ENCODE results near the gene ADAMTS17. TPM values are rescaled to one million over a fixed set of nuclear protein-coding genes. Genes with fewer than 3 reads are reported as not detected.

The ADAMTS17 gene
- total RNA-seq, 1 experiment from 2014 or later = 1.6 TPM

DNA sequence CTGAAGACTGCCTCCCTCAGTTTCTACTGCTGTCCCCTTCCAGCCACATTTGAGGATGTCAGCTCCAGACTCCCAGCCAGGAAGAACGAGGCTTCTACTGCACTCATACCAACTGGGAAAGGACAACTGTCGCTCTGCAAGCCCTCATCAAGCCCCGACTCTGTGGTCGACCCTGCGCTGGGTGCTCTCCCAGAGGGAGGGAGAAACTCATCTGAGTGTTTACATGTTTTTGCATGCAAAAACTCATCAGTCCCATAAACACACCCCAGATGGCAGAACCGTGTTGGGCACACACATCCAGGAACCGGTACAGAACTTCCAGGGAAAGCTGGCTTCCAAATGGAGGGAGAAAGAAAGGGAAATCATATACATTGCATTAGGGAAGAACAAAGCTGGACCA, 43.5 kb downstream of the ADAMTS17 start:
- CTCF ChIA-PET = no interaction called here
- POLR2A ChIA-PET = no interaction called here
- in situ Hi-C loops (cut with HindIII; ENCODE audit: low pct_unique_long_range_greater_than_20kb, low sequenced_read_pairs) = no loop called here

DNA sequence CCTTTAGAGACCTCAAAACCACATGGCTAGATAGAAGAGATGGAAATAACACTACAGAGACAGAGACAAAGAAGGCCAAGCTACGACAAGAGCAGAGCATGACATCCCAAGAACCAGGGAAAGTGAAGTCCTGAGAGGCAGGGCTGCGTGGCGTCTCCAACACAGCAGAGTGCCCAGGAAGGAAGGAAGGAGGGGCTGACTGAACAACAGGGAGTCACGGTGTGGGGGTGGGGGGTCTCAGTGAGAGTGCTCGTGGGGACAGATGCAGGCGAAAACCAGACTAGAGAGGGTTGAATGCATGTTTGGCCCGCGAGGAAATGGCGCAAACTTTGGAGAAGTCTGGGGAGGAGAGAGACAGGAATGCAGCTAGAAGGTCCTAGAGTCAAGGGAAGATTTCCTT, 44.0 kb downstream of the ADAMTS17 start:
- Histone ChIP-seq H3K36me3 (ENCODE audit: control insufficient read depth, insufficient read depth, low read length) (no peaks in the 10 kb centered on the region), H3K27me3 (ENCODE audit: control insufficient read depth, insufficient read depth, low read length) (no peaks in the 10 kb centered on the region), H3K9me3 (ENCODE audit: control insufficient read depth, insufficient read depth, low read depth, low read length) (no peaks in the 10 kb centered on the region), H3K27ac (ENCODE audit: low read length) (no peak overlapping the region), H3K4me1 (ENCODE audit: control insufficient read depth, insufficient read depth, low read length) (no peaks in the 10 kb centered on the region), H3K4me3 (ENCODE audit: low read depth in 2 of 2, low read length in 2 of 2) (no peak overlapping the region)
- DNase-seq (ENCODE audit: low read depth, low spot score) = no peak
- ChIA-PET CTCF (no interaction called here), POLR2A (no interaction called here)
- no peak for ATAC-seq
- intact Hi-C loops (cut with micrococcal nuclease; ENCODE audit: unreplicated experiment) (no loop called here), in situ Hi-C loops (cut with HindIII; ENCODE audit: low pct_unique_long_range_greater_than_20kb, low sequenced_read_pairs) (no loop called here)
- no TSS peak for BruUV-seq (replicated peaks)
- no peak for TF ChIP-seq POLR2AphosphoS5 (IDR thresholded peaks at IDR 0.05; ENCODE audit: low read depth, low read length)
- TF ChIP-seq SIN3A (IDR thresholded peaks at IDR 0.05; ENCODE audit: borderline replicate concordance, insufficient read depth, low read depth, low read length) = no peak
- TF ChIP-seq, protein P1, sequence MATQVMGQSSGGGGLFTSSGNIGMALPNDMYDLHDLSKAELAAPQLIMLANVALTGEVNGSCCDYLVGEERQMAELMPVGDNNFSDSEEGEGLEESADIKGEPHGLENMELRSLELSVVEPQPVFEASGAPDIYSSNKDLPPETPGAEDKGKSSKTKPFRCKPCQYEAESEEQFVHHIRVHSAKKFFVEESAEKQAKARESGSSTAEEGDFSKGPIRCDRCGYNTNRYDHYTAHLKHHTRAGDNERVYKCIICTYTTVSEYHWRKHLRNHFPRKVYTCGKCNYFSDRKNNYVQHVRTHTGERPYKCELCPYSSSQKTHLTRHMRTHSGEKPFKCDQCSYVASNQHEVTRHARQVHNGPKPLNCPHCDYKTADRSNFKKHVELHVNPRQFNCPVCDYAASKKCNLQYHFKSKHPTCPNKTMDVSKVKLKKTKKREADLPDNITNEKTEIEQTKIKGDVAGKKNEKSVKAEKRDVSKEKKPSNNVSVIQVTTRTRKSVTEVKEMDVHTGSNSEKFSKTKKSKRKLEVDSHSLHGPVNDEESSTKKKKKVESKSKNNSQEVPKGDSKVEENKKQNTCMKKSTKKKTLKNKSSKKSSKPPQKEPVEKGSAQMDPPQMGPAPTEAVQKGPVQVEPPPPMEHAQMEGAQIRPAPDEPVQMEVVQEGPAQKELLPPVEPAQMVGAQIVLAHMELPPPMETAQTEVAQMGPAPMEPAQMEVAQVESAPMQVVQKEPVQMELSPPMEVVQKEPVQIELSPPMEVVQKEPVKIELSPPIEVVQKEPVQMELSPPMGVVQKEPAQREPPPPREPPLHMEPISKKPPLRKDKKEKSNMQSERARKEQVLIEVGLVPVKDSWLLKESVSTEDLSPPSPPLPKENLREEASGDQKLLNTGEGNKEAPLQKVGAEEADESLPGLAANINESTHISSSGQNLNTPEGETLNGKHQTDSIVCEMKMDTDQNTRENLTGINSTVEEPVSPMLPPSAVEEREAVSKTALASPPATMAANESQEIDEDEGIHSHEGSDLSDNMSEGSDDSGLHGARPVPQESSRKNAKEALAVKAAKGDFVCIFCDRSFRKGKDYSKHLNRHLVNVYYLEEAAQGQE (IDR thresholded peaks at IDR 0.05; ENCODE audit: insufficient read depth in 1 of 2, low read depth in 2 of 2, low read length in 1 of 2) = no peak
- no peak for TF ChIP-seq TCF7L2 (IDR thresholded peaks at IDR 0.05; ENCODE audit: low read depth, low read length)
- TF ChIP-seq, protein P2, sequence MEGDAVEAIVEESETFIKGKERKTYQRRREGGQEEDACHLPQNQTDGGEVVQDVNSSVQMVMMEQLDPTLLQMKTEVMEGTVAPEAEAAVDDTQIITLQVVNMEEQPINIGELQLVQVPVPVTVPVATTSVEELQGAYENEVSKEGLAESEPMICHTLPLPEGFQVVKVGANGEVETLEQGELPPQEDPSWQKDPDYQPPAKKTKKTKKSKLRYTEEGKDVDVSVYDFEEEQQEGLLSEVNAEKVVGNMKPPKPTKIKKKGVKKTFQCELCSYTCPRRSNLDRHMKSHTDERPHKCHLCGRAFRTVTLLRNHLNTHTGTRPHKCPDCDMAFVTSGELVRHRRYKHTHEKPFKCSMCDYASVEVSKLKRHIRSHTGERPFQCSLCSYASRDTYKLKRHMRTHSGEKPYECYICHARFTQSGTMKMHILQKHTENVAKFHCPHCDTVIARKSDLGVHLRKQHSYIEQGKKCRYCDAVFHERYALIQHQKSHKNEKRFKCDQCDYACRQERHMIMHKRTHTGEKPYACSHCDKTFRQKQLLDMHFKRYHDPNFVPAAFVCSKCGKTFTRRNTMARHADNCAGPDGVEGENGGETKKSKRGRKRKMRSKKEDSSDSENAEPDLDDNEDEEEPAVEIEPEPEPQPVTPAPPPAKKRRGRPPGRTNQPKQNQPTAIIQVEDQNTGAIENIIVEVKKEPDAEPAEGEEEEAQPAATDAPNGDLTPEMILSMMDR (IDR thresholded peaks at IDR 0.05) = no peak

More for the DNA sequence above, 43.5 kb downstream of the ADAMTS17 start:
- BruUV-seq (replicated peaks) = no TSS peak
- ATAC-seq (no peak), DNase-seq (ENCODE audit: low read depth, low spot score) (no peak)
- H3K27me3 ChIP-seq (ENCODE audit: control insufficient read depth, insufficient read depth, low read length) = no peaks in the 10 kb centered on the region
- TF ChIP-seq SIN3A (IDR thresholded peaks at IDR 0.05; ENCODE audit: borderline replicate concordance, insufficient read depth, low read depth, low read length) (no peak), TCF7L2 (IDR thresholded peaks at IDR 0.05; ENCODE audit: low read depth, low read length) (no peak), POLR2AphosphoS5 (IDR thresholded peaks at IDR 0.05; ENCODE audit: low read depth, low read length) (no peak)
- TF ChIP-seq, protein P1 (IDR thresholded peaks at IDR 0.05; ENCODE audit: insufficient read depth in 1 of 2, low read depth in 2 of 2, low read length in 1 of 2) = no peak
- TF ChIP-seq, protein P2 (IDR thresholded peaks at IDR 0.05) = no peak
- no peak overlapping the region for H3K4me3 ChIP-seq (ENCODE audit: low read depth in 2 of 2, low read length in 2 of 2)
- H3K36me3 ChIP-seq (ENCODE audit: control insufficient read depth, insufficient read depth, low read length) = no peaks in the 10 kb centered on the region
- H3K4me1 ChIP-seq (ENCODE audit: control insufficient read depth, insufficient read depth, low read length) = no peaks in the 10 kb centered on the region
- H3K27ac ChIP-seq (ENCODE audit: low read length) = no peak overlapping the region
- H3K9me3 ChIP-seq (ENCODE audit: control insufficient read depth, insufficient read depth, low read depth, low read length) = no peaks in the 10 kb centered on the region
- intact Hi-C loops (cut with micrococcal nuclease; ENCODE audit: unreplicated experiment) = no loop called here
